WTC11 (cell line): Measurements from ENCODE around the gene ECE1. TPM values are rescaled to one million over a fixed set of nuclear protein-coding genes. Genes with fewer than 3 reads are reported as not detected.
A peak's percentile ranks its signal among the peaks of the same experiment; 100 is the strongest.

ENCODE experiments used
- ATAC-seq: fragments of 200-7000 bp; cut with Tn5 transposase; 2 replicates; pipeline ENCODE4 v1.10.0; 2021; ENCODE audit warnings: mild to moderate bottlenecking, moderate library complexity
- CTCF ChIA-PET: fragments of 300-600 bp; sonication (Branson Sonifier 250); formaldehyde crosslinking; loops from one replicate; lab custom pipeline; 2021; ENCODE audit warnings: antibody characterized with exemption; lab: Charles Lee
- POLR2A ChIA-PET: fragments of 350-600 bp; sonication (Branson Sonifier 250); formaldehyde crosslinking; loops from one replicate; lab custom pipeline; 2021; ENCODE audit warnings: antibody characterized with exemption; lab: Charles Lee
- DNase-seq: peaks from one replicate; pipeline ENCODE4 v3.0.0; 2021; ENCODE audit warnings: low spot score
- H3K27ac Mint-ChIP-seq: 2 replicates; pipeline ENCODE4 v1.8.0; 2021; ENCODE audit warnings: mixed read lengths
- H3K27me3 Mint-ChIP-seq: 2 replicates; pipeline ENCODE4 v1.8.0; 2021; ENCODE audit warnings: low read depth, mild to moderate bottlenecking, moderate library complexity, mixed read lengths
- H3K36me3 Mint-ChIP-seq: 2 replicates; pipeline ENCODE4 v1.8.0; 2021; ENCODE audit warnings: mixed read lengths
- H3K4me1 Mint-ChIP-seq: 2 replicates; pipeline ENCODE4 v1.8.0; 2022; ENCODE audit warnings: mixed read lengths
- H3K4me3 Mint-ChIP-seq: 2 replicates; pipeline ENCODE4 v1.8.0; 2021; ENCODE audit warnings: mild to moderate bottlenecking, moderate library complexity, mixed read lengths
- H3K9me3 Mint-ChIP-seq: 2 replicates; pipeline ENCODE4 v1.8.0; 2021; ENCODE audit warnings: mixed read lengths
- ARID4B ChIP-seq: sonication (generic); formaldehyde crosslinking; IDR thresholded peaks from 2 replicates; pipeline ENCODE4 v1.8.0; 2023; ENCODE audit warnings: missing genetic modification reagents, mild to moderate bottlenecking, borderline replicate concordance
- ATF2 ChIP-seq: sonication (generic); formaldehyde crosslinking; IDR thresholded peaks from 2 replicates; pipeline ENCODE4 v1.8.1; 2022; ENCODE audit warnings: low read depth, missing genetic modification reagents, borderline replicate concordance
- CREB1 ChIP-seq: sonication (generic); formaldehyde crosslinking; IDR thresholded peaks from 2 replicates; pipeline ENCODE4 v1.8.0; 2023; ENCODE audit warnings: mild to moderate bottlenecking, missing genetic modification reagents
- E2F5 ChIP-seq: sonication (generic); formaldehyde crosslinking; IDR thresholded peaks from 2 replicates; pipeline ENCODE4 v1.8.1; 2022; ENCODE audit warnings: mild to moderate bottlenecking, moderate library complexity, missing genetic modification reagents
- GABPB1 ChIP-seq: sonication (generic); formaldehyde crosslinking; IDR thresholded peaks from 2 replicates; pipeline ENCODE4 v1.8.1; 2023; ENCODE audit warnings: mild to moderate bottlenecking, missing genetic modification reagents
- NFE2L1 ChIP-seq: sonication (generic); formaldehyde crosslinking; IDR thresholded peaks from 2 replicates; pipeline ENCODE4 v1.8.1; 2023; ENCODE audit warnings: missing genetic modification reagents
- NR1H2 ChIP-seq: sonication (generic); formaldehyde crosslinking; IDR thresholded peaks from 2 replicates; pipeline ENCODE4 v1.9.0; 2021; ENCODE audit warnings: mild to moderate bottlenecking, moderate library complexity, missing genetic modification reagents
- RORB ChIP-seq: fragments of 250-450 bp; sonication (Bioruptor Pico); IDR thresholded peaks from 2 replicates; pipeline ENCODE4 v1.9.0; 2021; ENCODE audit warnings: mild to moderate bottlenecking
- SMAD3 ChIP-seq: sonication (generic); formaldehyde crosslinking; IDR thresholded peaks from 2 replicates; pipeline ENCODE4 v1.8.0; 2022; ENCODE audit warnings: missing genetic modification reagents, mild to moderate bottlenecking, borderline replicate concordance
- USF2 ChIP-seq: sonication (generic); formaldehyde crosslinking; IDR thresholded peaks from 2 replicates; pipeline ENCODE4 v1.8.1; 2023; ENCODE audit warnings: mild to moderate bottlenecking, missing genetic modification reagents, moderate library complexity
- ZNF121 ChIP-seq: sonication (generic); formaldehyde crosslinking; IDR thresholded peaks from 2 replicates; pipeline ENCODE4 v1.8.0; 2023; ENCODE audit warnings: missing genetic modification reagents
- total RNA-seq: library from RNA; stranded (reverse); gene quantifications from 3 replicates; pipeline ENCODE4 v1.2.3, GENCODE V29; 2021

Gene ECE1
- total RNA-seq, 1 experiment from 2014 or later: 45.0 TPM

- Mint-ChIP-seq H3K4me1 (peaks cover 15% of the 10 kb centered on the region), H3K4me3 (no peak overlapping the region), H3K27me3 (no peaks in the 10 kb centered on the region), H3K36me3 (peaks cover 6% of the 10 kb centered on the region), H3K9me3 (peaks cover 5% of the 10 kb centered on the region), H3K27ac (peak overlapping the region; percentile 82; the same call in 1 of the 2 replicates)
- ATAC-seq (peak; percentile 29), DNase-seq (peak; percentile 33)
- no peak for TF ChIP-seq NFE2L1 (CRISPR knock-in tag)
- ChIA-PET POLR2A (interaction anchor here (1.0 to 1.5 kb wide), 3 partner anchors 8 to 60 kb away, joined by 3 to 4 read pairs (median 3); partner anchors contain the start of gene ECE1), CTCF (interaction anchor here (0.9 to 11.4 kb wide), 15 partner anchors 8 to 228 kb away, joined by 3 to 220 read pairs (median 4); no protein-coding TSS in a partner anchor)
These were observed 27.8 kb downstream of the ECE1 start for GRCh38 chr1:21262293-21263051.

GRCh38 chr1:21261551-21262292 lies 28.5 kb downstream of the ECE1 start:
- ChIA-PET CTCF (interaction anchor here (0.9 to 11.4 kb wide), 15 partner anchors 9 to 229 kb away, joined by 3 to 220 read pairs (median 4); no protein-coding TSS in a partner anchor), POLR2A (interaction anchor here (0.9 to 1.5 kb wide), 4 partner anchors 9 to 83 kb away, joined by 3 to 4 read pairs (median 3); partner anchors contain the start of gene ECE1)
- Mint-ChIP-seq H3K36me3 (no peaks in the 10 kb centered on the region), H3K4me3 (no peak overlapping the region), H3K4me1 (peaks cover 15% of the 10 kb centered on the region), H3K27ac (peak overlapping the region; percentile 81), H3K9me3 (no peaks in the 10 kb centered on the region), H3K27me3 (no peaks in the 10 kb centered on the region)
- DNase-seq: no peak
- peak; percentile 25 for ATAC-seq
- TF ChIP-seq ZNF121 (CRISPR knock-in tag) (peak; percentile 76; the same call in 1 of the 2 replicates), GABPB1 (peak; percentile 67; the same call in 1 of the 2 replicates), ARID4B (CRISPR knock-in tag) (no peak)

- ChIA-PET CTCF (interaction anchor here (1.1 to 11.4 kb wide), 7 partner anchors 10 to 108 kb away, joined by 3 to 220 read pairs (median 5); no protein-coding TSS in a partner anchor), POLR2A (interaction anchor here (1.0 kb wide), 1 partner anchor 25 kb away, joined by 3 read pairs; no protein-coding TSS in a partner anchor)
- H3K27ac Mint-ChIP-seq: peak overlapping the region; percentile 76; the same call in 1 of the 2 replicates
These were observed 29.7 kb downstream of the ECE1 start for GRCh38 chr1:21260405-21261125.

More at GRCh38 chr1:21260405-21261125, 29.7 kb downstream of the ECE1 start:
- Mint-ChIP-seq H3K4me1 (peaks cover 15% of the 10 kb centered on the region), H3K27me3 (no peaks in the 10 kb centered on the region), H3K36me3 (no peaks in the 10 kb centered on the region), H3K9me3 (no peaks in the 10 kb centered on the region), H3K4me3 (no peak overlapping the region)
- ATAC-seq (no peak), DNase-seq (no peak)
- TF ChIP-seq SMAD3 (CRISPR knock-in tag): no peak
- TF ChIP-seq CREB1 (CRISPR knock-in tag): no peak
- no peak for TF ChIP-seq RORB (CRISPR knock-in tag)
- no peak for TF ChIP-seq ATF2
- TF ChIP-seq E2F5 (CRISPR knock-in tag): no peak
- no peak for TF ChIP-seq USF2 (CRISPR knock-in tag)
- TF ChIP-seq NR1H2 (CRISPR knock-in tag): no peak
